Suprapubic skin (tissue), 4 donors: ENCODE measurements around the gene TES.

Source experiments
- EP300 ChIP-seq: sonication (generic); formaldehyde crosslinking; IDR thresholded peaks from one replicate; pipeline ENCODE4 v1.6.1; 2017; ENCODE audit warnings: antibody characterized with exemption
- POLR2A ChIP-seq, 2 donors: fragments of 450-650 bp; IDR thresholded peaks; one replicate each; pipeline ENCODE4 v1.6.1; 2017; ENCODE audit warnings: antibody characterized with exemption in 2 of 2, mild to moderate bottlenecking in 2 of 2, moderate library complexity in 2 of 2
- POLR2AphosphoS5 ChIP-seq, 3 donors: sonication (generic); formaldehyde crosslinking; IDR thresholded peaks; one replicate each; pipeline ENCODE4 v1.6.1; 2017; ENCODE audit warnings: antibody characterized with exemption in 3 of 3
- TF ChIP-seq, protein P1 (sequence below), 2 donors: fragments of 200-600 bp in 1 of 2; fragments of 450-650 bp in 1 of 2; sonication (generic) in 1 of 2; IDR thresholded peaks; one replicate each; pipeline ENCODE4 v1.5.1; 2016 to 2019; ENCODE audit warnings: antibody characterized with exemption in 2 of 2, mild to moderate bottlenecking in 1 of 2, moderate library complexity in 1 of 2

DNA sequence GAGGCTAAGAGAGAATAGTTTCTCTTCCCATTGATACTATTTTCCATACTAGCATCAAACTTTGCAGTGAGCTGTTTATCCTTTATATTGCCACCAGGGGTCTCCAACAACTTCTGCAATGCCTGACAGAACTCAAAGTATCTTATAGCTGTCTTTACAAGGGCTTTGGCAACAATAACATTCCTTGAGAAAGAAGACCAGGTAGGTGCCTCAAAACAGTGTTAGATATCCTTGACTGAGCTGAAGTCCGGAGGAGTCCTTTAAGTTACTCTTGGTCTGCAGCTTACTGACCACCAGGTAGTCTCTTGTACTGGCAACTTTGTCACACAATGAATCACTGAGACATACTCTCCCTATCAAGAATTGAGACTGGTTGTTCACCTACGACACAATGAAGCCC, 30.0 kb upstream of the TES start:
- TF ChIP-seq, protein P1, sequence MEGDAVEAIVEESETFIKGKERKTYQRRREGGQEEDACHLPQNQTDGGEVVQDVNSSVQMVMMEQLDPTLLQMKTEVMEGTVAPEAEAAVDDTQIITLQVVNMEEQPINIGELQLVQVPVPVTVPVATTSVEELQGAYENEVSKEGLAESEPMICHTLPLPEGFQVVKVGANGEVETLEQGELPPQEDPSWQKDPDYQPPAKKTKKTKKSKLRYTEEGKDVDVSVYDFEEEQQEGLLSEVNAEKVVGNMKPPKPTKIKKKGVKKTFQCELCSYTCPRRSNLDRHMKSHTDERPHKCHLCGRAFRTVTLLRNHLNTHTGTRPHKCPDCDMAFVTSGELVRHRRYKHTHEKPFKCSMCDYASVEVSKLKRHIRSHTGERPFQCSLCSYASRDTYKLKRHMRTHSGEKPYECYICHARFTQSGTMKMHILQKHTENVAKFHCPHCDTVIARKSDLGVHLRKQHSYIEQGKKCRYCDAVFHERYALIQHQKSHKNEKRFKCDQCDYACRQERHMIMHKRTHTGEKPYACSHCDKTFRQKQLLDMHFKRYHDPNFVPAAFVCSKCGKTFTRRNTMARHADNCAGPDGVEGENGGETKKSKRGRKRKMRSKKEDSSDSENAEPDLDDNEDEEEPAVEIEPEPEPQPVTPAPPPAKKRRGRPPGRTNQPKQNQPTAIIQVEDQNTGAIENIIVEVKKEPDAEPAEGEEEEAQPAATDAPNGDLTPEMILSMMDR (IDR thresholded peaks at IDR 0.05), result peak; percentile 60 to 62
- TF ChIP-seq EP300 (no peak), POLR2AphosphoS5 (IDR thresholded peaks at IDR 0.05) (no peak), POLR2A (IDR thresholded peaks at IDR 0.05) (no peak)
